GM12872 (cell line): ENCODE measurements around the gene CFTR.

ENCODE experiments used
- TF ChIP-seq, protein P1 (sequence below): IDR thresholded peaks from 3 replicates; pipeline ENCODE4 v1.5.1; 2011; ENCODE audit warnings: low read depth, mild to moderate bottlenecking, low read length, moderate library complexity; ENCODE audit not compliant: insufficient read depth

The CFTR gene

GRCh38 chr7:117459735-117460134 lies 20.1 kb upstream of the CFTR start:
- TF ChIP-seq, protein P1, sequence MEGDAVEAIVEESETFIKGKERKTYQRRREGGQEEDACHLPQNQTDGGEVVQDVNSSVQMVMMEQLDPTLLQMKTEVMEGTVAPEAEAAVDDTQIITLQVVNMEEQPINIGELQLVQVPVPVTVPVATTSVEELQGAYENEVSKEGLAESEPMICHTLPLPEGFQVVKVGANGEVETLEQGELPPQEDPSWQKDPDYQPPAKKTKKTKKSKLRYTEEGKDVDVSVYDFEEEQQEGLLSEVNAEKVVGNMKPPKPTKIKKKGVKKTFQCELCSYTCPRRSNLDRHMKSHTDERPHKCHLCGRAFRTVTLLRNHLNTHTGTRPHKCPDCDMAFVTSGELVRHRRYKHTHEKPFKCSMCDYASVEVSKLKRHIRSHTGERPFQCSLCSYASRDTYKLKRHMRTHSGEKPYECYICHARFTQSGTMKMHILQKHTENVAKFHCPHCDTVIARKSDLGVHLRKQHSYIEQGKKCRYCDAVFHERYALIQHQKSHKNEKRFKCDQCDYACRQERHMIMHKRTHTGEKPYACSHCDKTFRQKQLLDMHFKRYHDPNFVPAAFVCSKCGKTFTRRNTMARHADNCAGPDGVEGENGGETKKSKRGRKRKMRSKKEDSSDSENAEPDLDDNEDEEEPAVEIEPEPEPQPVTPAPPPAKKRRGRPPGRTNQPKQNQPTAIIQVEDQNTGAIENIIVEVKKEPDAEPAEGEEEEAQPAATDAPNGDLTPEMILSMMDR: no peak

DNA sequence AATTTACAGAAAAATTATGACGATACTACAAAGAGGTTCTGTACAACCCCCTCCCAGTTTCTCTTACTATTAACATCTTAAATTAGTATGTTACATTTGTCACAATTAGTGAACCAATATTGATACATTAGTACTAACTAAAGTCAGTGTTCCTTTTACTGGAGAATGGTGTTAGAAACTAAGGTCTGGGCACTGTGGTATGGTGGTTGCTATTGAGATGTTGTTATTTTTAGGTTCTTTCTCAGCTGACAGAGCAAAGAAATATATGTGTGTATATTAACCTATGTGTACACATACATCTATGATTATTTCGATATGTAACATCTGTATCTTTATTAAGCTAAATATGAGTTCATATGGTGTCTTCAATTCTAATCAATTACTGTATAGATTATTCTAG lies 11.7 kb upstream of the CFTR start:
- TF ChIP-seq, protein P1: no peak

- TF ChIP-seq, protein P1: no peak
These were observed 9.0 kb upstream of the CFTR start for GRCh38 chr7:117470777-117471176.

DNA sequence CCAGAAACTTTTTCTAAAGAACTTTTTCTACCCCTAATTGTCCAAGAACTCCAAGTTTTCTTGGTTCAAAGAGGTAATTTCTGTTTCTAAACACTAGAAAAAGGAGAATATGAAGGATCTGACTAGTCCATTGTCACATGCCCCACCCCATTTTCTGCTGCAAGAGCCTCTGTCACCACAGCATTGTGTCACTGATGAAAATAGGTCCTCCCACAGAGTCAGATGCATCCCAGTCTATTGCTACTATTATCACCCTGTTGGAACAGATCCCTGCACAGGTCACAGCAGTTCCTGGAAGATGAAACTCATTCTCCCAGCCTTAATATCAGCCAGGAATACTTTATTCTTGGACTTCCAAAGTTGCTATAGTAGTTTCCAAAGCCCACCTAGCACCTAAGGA lies 7.5 kb upstream of the CFTR start:
- TF ChIP-seq, protein P1: no peak

DNA sequence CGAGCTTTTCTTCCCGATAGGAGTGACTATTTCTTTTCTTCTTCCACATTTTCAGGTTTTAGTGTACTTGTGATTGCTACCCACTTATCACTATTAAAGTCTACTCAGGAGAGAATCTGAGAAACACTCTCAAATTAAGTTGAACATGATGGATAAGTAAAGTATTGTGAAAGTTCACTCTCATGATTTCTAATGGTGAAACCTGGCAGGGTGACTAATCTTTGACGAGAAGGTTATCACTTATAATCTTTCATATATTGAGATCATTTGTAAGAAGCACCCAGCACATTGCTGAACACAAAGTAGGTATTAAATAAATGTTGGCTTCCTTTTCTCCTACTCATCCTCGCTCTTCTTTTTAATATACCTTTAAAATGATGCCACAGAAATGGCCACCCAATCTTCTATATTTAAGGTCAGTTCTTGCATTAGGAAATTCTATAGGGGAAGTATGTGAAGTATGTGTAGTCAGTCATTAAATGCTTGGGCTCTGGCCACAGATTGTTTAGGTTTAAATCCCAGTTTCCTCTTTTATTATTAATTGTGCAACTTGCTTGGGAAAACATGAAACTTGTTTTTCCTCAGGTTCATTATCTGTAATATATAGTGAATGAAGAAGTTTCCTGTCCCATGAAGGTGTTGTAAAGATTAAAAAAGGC lies 3.1 kb upstream of the CFTR start:
- TF ChIP-seq, protein P1: no peak

- TF ChIP-seq, protein P1: no peak
These were observed 995 bp upstream of the CFTR start for GRCh38 chr7:117478836-117479224.

DNA sequence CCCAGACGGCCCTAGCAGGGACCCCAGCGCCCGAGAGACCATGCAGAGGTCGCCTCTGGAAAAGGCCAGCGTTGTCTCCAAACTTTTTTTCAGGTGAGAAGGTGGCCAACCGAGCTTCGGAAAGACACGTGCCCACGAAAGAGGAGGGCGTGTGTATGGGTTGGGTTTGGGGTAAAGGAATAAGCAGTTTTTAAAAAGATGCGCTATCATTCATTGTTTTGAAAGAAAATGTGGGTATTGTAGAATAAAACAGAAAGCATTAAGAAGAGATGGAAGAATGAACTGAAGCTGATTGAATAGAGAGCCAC lies 184 bp downstream of the CFTR start:
- TF ChIP-seq, protein P1: no peak
